SK-N-SH (cell line): ENCODE data around the gene SLAMF8. TPM values are rescaled to one million over a fixed set of nuclear protein-coding genes. Genes with fewer than 3 reads are reported as not detected.

Experiments used
- CTCF ChIA-PET: fragments of 300-600, 350-600 bp; formaldehyde crosslinking; extraction: SDS; loops from one replicate; lab custom pipeline; 2021; lab: Yijun Ruan, JAX
- POLR2A ChIA-PET: fragments of 350-600 bp; sonication (Branson Sonifier 250); formaldehyde crosslinking; extraction: SDS; loops from one replicate; lab custom pipeline; 2020; ENCODE audit warnings: antibody characterized with exemption, inconsistent platforms; lab: Yijun Ruan, JAX
- DNase-seq: peaks from one replicate; pipeline ENCODE4 v3.0.0; 2012
- H2AFZ ChIP-seq: fragments of 200-600 bp; sonication (generic); 2 replicates; pipeline ENCODE4 v1.8.1; 2016; ENCODE audit warnings: antibody characterized with exemption, mild to moderate bottlenecking, low read depth
- H3F3A ChIP-seq: fragments of 200-600 bp; sonication (generic); replicated peaks from 2 replicates; pipeline ENCODE3; 2016; ENCODE audit warnings: antibody characterized with exemption, mild to moderate bottlenecking; ENCODE audit not compliant: insufficient read depth
- H3K27ac ChIP-seq, 2 experiments: fragments of 200-500 bp in 1 of 2; fragments of 200-600 bp in 1 of 2; sonication (Bioruptor generic) in 1 of 2; sonication (generic), shearing (Covaris generic) in 1 of 2; 2 replicates each; pipeline versions ENCODE4 v1.5.1 to v1.6.1; 2014 to 2016; ENCODE audit warnings: low read depth in 2 of 2, inconsistent platforms in 1 of 2, low read length in 1 of 2, mild to moderate bottlenecking in 1 of 2, mixed read lengths in 1 of 2
- H3K27me3 ChIP-seq: fragments of 200-600 bp; sonication (generic), shearing (Covaris generic); 2 replicates; pipeline ENCODE4 v1.6.1; 2016; ENCODE audit warnings: mixed run types; ENCODE audit not compliant: insufficient read depth
- H3K36me3 ChIP-seq, 2 experiments: fragments of 200-500 bp in 1 of 2; fragments of 200-600 bp in 1 of 2; sonication (Bioruptor generic) in 1 of 2; sonication (generic) in 1 of 2; replicated peaks in 1 of 2; 2 replicates each; pipeline versions ENCODE3 to v1.5.1; 2014 to 2016; ENCODE audit warnings: low read length in 1 of 2, mild to moderate bottlenecking in 1 of 2; ENCODE audit not compliant: insufficient read depth in 2 of 2, control insufficient read depth in 1 of 2
- H3K4me1 ChIP-seq, 2 experiments: fragments of 200-500 bp in 1 of 2; fragments of 200-600 bp in 1 of 2; sonication (Bioruptor generic) in 1 of 2; sonication (generic), shearing (Covaris generic) in 1 of 2; 2 replicates each; pipeline versions ENCODE4 v1.5.1 to v1.6.1; 2014 to 2016; ENCODE audit warnings: low read depth in 1 of 2, low read length in 1 of 2, mixed run types in 1 of 2; ENCODE audit not compliant: insufficient read depth in 2 of 2, control insufficient read depth in 1 of 2
- H3K4me2 ChIP-seq: fragments of 200-600 bp; sonication (generic), shearing (Covaris generic); 2 replicates; pipeline ENCODE4 v1.6.1; 2017; ENCODE audit warnings: mixed run types
- H3K4me3 ChIP-seq, 2 experiments: fragments of 200-500 bp in 1 of 2; fragments of 200-600 bp in 1 of 2; sonication (Bioruptor generic) in 1 of 2; sonication (generic), shearing (Covaris generic) in 1 of 2; 2 replicates each; pipeline versions ENCODE4 v1.5.1 to v1.8.1; 2014 to 2016; ENCODE audit warnings: low read depth in 2 of 2, inconsistent platforms in 1 of 2, low read length in 1 of 2, mild to moderate bottlenecking in 1 of 2, mixed read lengths in 1 of 2, moderate library complexity in 1 of 2
- H3K79me2 ChIP-seq: fragments of 200-600 bp; sonication (generic); 2 replicates; pipeline ENCODE4 v1.8.1; 2017; ENCODE audit warnings: mild to moderate bottlenecking; ENCODE audit not compliant: insufficient read depth
- H3K9ac ChIP-seq: fragments of 200-600 bp; sonication (generic); 2 replicates; pipeline ENCODE4 v1.6.1; 2017; ENCODE audit warnings: mixed run types
- H3K9me2 ChIP-seq: fragments of 200-600 bp; sonication (generic); 2 replicates; pipeline ENCODE4 v1.6.1; 2017; ENCODE audit warnings: mixed run types
- H3K9me3 ChIP-seq: fragments of 200-600 bp; sonication (generic); 2 replicates; pipeline ENCODE4 v1.6.1; 2017; ENCODE audit warnings: mixed run types, mild to moderate bottlenecking, moderate library complexity
- H4K20me1 ChIP-seq: fragments of 200-600 bp; sonication (generic); 2 replicates; pipeline ENCODE4 v1.6.1; 2017; ENCODE audit warnings: mild to moderate bottlenecking, mixed run types; ENCODE audit not compliant: insufficient read depth
- CHD2 ChIP-seq: fragments of 150-350 bp; IDR thresholded peaks from 2 replicates; pipeline ENCODE4 v1.6.1; 2018; ENCODE audit warnings: low read length; ENCODE audit not compliant: partially characterized antibody
- CTCF ChIP-seq: fragments of 200-600 bp; sonication (generic); IDR thresholded peaks from 2 replicates; pipeline ENCODE4 v1.6.1; 2017; ENCODE audit warnings: antibody characterized with exemption, mild to moderate bottlenecking, moderate library complexity
- FOXJ3 ChIP-seq: sonication (generic); formaldehyde crosslinking; IDR thresholded peaks from 2 replicates; pipeline ENCODE4 v1.5.1; 2020; ENCODE audit warnings: mild to moderate bottlenecking, missing genetic modification reagents
- GABPA ChIP-seq: IDR thresholded peaks from 2 replicates; pipeline ENCODE4 v1.4.0; 2012; ENCODE audit warnings: low read depth, mild to moderate bottlenecking
- IRF3 ChIP-seq: fragments of 150-350 bp; IDR thresholded peaks from 2 replicates; pipeline ENCODE4 v1.6.1; 2016; ENCODE audit warnings: mild to moderate bottlenecking, low read depth, low read length
- MEF2A ChIP-seq: IDR thresholded peaks from 2 replicates; pipeline ENCODE4 v1.4.0; 2012; ENCODE audit warnings: low read depth, borderline replicate concordance
- NFIC ChIP-seq: IDR thresholded peaks from 2 replicates; pipeline ENCODE4 v1.4.0; 2012; ENCODE audit warnings: borderline replicate concordance
- NRF1 ChIP-seq: IDR thresholded peaks from 2 replicates; pipeline ENCODE4 v1.6.1; 2012; ENCODE audit warnings: low read depth, mild to moderate bottlenecking, low read length
- PBX3 ChIP-seq: IDR thresholded peaks from 2 replicates; pipeline ENCODE4; 2012
- REST ChIP-seq: IDR thresholded peaks from 2 replicates; pipeline ENCODE4 v1.6.1; 2012; ENCODE audit warnings: mild to moderate bottlenecking, low read depth, low read length, moderate library complexity
- RXRA ChIP-seq: IDR thresholded peaks from 2 replicates; pipeline ENCODE4 v1.4.0; 2012; ENCODE audit warnings: low read depth, mild to moderate bottlenecking, borderline replicate concordance
- SIN3A ChIP-seq: IDR thresholded peaks from 2 replicates; pipeline ENCODE4 v1.6.1; 2012; ENCODE audit warnings: low read depth, mild to moderate bottlenecking, low read length, moderate library complexity, borderline replicate concordance
- TAF1 ChIP-seq: IDR thresholded peaks from 2 replicates; pipeline ENCODE4 v1.6.1; 2012; ENCODE audit warnings: low read depth, mild to moderate bottlenecking, low read length, moderate library complexity, borderline replicate concordance
- TCF12 ChIP-seq: IDR thresholded peaks from 2 replicates; pipeline ENCODE4 v1.4.0; 2012
- USF1 ChIP-seq: IDR thresholded peaks from 2 replicates; pipeline ENCODE4 v1.4.0; 2012; ENCODE audit warnings: low read depth, borderline replicate concordance
- USF2 ChIP-seq: fragments of 150-350 bp; IDR thresholded peaks from 2 replicates; pipeline ENCODE4 v1.6.1; 2017; ENCODE audit warnings: antibody characterized with exemption, low read length, low read depth, borderline replicate concordance
- YY1 ChIP-seq: IDR thresholded peaks from 2 replicates; pipeline ENCODE4 v1.4.0; 2012; ENCODE audit warnings: low read depth, mild to moderate bottlenecking
- ZBTB33 ChIP-seq: IDR thresholded peaks from 2 replicates; pipeline ENCODE4 v1.4.0; 2012; ENCODE audit warnings: low read depth, borderline replicate concordance
- WGBS: methylation state at CpG from one replicate; pipeline ENCODE4 v1.1.6; 2017; ENCODE audit warnings: low lambda C conversion rate; 5-methylcytosine and 5-hydroxymethylcytosine counted together
- polyA plus RNA-seq, 3 experiments: library from polyadenylated mRNA; depleted of rRNA; stranded (reverse); fragments of >200 nt; gene quantifications; 2 replicates each; pipeline ENCODE4 v1.2.3, GENCODE V29; 2012

Gene SLAMF8
- polyA plus RNA-seq, 1 of the 3 experiments (the other 2 are of a cell fraction): not detected

- TF ChIP-seq CHD2 (no peak), NRF1 (no peak), SIN3A (no peak), YY1 (no peak)
These were observed 46.2 kb downstream of the SLAMF8 start (continued) for GRCh38 chr1:159872891-159873290.

GRCh38 chr1:159873530-159874143 is 47.0 kb downstream of the SLAMF8 start:
- no peak overlapping the region for H3K9ac ChIP-seq
- no peak for DNase-seq
- no peaks in the 10 kb centered on the region for H3K36me3 ChIP-seq
- POLR2A ChIA-PET: no interaction called here
- no peaks in the 10 kb centered on the region for H3K27me3 ChIP-seq
- no peak overlapping the region for H3K27ac ChIP-seq
- no peak overlapping the region for H3K4me2 ChIP-seq
- no peaks in the 10 kb centered on the region for H3K9me2 ChIP-seq
- no peaks in the 10 kb centered on the region for H4K20me1 ChIP-seq
- H3K79me2 ChIP-seq: no peaks in the 10 kb centered on the region
- H2AFZ ChIP-seq: no peak overlapping the region
- 84% methylated on average over 4 of the region's 4 CpGs for WGBS
- H3F3A ChIP-seq: no peaks in the 10 kb centered on the region
- CTCF ChIA-PET: interaction anchor here (2.4 to 7.1 kb wide), 3 partner anchors 19 to 134 kb away, joined by 6 to 46 read pairs (median 15); no protein-coding TSS in a partner anchor
- peaks cover 5 to 9% of the 10 kb centered on the region in 2 experiments; a peak in 1 of 4 replicates for H3K4me1 ChIP-seq
- no peaks in the 10 kb centered on the region for H3K9me3 ChIP-seq
- no peak overlapping the region for H3K4me3 ChIP-seq
- TF ChIP-seq USF1 (no peak), RXRA (no peak), ZBTB33 (no peak), FOXJ3 (no peak), CHD2 (no peak), TCF12 (no peak), IRF3 (no peak), USF2 (no peak), NFIC (no peak), CTCF (no peak), TAF1 (no peak), MEF2A (no peak), PBX3 (no peak), NRF1 (no peak), REST (no peak), GABPA (no peak)
